GM18511 (cell line): ENCODE data around the gene TRIM33.

Source experiments
- ATAC-seq: cut with Tn5 transposase; IDR thresholded peaks from one replicate; pipeline ENCODE4 v1.9.1; 2021; ENCODE audit warnings: mild to moderate bottlenecking, moderate library complexity; ENCODE audit not compliant: unreplicated experiment

Gene TRIM33

DNA sequence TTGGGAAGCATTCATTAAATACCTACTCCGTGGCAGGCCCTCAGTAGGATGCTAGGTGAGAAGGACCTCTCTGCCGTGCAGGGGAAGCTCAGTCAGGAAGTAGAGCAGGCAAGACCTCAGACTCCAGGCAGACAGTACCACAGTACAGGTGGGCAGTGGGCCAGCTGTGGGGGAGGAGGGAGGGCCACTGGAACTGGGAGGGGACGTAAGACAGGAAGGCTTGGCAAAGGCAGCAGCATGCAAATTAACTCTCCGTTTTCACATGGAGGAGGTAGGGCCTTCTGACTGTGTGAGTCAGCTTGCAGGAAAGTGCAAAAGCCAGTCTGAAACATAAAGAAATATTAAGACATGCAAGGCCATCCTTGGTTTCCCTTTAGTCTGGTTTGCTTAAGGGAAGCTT lies 157.7 kb downstream of the TRIM33 start:
- ATAC-seq, result peak; percentile 75

DNA sequence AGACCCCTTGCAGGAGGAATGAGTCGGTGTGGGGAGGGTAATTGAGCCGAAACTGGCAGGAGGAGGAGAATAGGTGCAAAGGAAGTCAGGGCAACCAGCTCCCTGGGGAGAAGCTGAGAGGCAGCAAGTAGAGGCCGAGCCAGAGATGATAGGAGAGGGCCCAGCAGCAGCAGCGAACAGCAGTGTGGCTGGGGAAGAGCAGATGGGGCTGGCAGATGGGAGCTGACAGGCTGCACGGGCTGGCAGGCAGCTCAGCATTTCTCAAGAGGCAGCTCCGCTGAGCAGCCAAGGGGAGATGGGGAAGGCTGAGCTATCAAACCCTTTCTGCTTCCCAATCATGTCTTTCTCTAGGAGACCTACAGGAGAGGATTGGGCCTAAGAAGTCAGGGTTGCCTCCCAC lies 158.2 kb downstream of the TRIM33 start:
- peak; percentile 33 for ATAC-seq

GRCh38 chr1:114350731-114351445 lies 160.1 kb downstream of the TRIM33 start:
- ATAC-seq, result no peak

DNA sequence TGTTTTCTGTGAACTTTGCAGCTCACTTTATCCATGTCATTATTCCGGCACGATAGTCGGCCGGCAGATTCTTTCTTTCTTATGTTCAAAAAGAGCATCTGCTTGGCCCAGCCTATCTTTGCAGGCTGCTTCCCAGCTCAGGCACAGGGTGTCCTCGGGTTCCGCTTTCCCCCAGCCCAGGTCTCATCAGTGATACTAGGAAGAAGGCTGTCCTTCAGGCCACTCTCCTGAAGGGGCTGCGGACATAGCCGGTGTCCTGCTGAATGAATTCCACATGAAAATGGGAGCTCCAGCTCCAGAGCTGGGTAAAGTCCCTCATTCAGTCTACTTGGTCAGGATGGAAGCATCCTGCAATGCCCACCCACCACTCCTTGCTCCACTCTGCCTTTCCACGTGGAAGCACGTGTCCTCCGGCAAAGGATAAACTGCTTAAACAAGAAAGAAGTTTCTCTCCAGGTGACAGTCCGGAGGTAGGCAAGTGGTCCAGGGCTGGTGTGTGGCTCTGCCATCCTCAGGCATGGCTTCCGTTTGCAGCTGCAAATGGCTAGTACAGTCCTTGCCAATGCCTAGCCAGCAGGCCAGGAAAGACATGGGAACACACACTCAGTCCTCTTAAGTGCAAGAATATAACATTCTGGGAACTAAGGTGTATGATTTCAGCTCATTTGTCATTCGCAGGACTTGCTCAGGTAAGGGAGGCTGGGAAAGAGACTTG lies 161.0 kb downstream of the TRIM33 start:
- ATAC-seq, result no peak

DNA sequence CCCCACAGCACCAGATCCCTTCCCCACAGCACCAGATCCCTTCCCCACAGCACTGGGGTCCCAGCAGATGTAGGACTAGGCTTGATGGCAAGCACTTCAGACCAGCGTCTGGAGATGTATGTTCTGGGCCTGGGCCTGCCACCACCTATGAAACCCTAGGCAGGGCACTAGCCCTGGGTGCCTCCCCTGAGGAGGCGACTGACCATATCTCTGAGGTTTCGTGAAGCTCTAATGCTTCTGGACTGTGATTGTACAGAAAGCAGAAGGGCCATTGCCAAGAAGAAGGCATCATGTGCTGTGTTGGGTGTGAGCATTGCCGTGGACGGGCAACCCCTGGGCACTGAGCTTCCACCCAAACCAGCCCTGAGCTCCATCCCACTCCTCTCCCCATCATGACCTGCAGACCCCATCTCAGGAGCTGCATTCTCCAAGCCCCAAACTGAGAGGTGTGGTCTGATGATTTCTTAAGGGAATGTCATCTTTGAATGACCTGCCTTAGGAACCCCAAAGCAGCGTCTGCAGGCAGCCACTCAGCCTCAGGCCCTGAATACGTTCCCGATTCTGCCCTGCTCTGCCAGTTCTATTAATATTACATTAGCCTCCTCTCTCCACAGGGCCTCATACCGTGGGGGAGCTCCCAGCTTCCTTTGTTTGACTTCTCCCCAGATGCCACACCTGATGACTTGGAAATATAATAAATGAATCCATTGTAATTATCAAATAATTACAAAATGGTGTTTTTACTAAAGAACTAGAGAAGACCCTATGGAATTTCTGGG lies 163.4 kb downstream of the TRIM33 start:
- ATAC-seq, result no peak

DNA sequence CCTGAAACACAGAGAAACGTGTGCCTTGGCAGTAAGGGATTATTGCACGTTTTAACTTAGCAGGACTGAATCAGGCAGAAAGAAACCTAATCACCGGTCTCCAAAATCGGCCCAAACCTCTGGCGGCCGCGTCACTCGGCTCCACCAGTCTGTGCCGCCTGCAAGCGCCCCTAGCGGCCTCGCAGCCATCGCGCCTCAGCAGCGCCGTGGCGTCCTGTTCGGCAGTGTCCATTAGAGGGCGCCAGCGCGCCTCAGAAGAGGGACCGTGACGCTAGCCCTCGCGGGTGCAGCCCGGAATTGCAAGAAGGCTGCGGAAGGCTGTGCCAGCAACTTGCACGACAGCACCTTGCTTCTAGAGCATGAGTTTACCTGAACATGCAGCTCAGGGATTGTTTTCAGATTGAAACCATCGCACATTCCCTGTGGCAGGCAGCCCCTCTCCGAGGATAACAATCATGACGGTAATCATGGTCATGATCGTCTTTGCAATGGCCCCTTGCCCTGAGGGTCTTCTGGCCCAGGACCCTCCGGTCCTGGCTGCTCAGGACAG lies 164.4 kb downstream of the TRIM33 start:
- peak; percentile 98 for ATAC-seq

- peak; percentile 50 for ATAC-seq
These were observed 165.0 kb downstream of the TRIM33 start for GRCh38 chr1:114345930-114346479.

- ATAC-seq, result no peak
These were observed 166.3 kb downstream of the TRIM33 start for GRCh38 chr1:114344656-114345055.
